Upper lobe of left lung (tissue), 6 donors: ENCODE data around the gene TBC1D12. TPM values are rescaled to one million over a fixed set of nuclear protein-coding genes. Genes with fewer than 3 reads are reported as not detected.
"Not testable (repeated sequence)": the region's sequence is repeated elsewhere in the genome, so short reads cannot be mapped to it uniquely, and the experiment has no call there.

Source experiments
- ATAC-seq, 2 donors: fragments of 200-7000 bp; cut with Tn5 transposase; one replicate each; pipeline ENCODE4 v1.9.1; 2022; ENCODE audit warnings: mild to moderate bottlenecking in 2 of 2, moderate library complexity in 2 of 2; ENCODE audit not compliant: low FRiP score in 2 of 2
- DNase-seq, 2 donors: peaks; one replicate each; pipeline ENCODE4 v3.0.0-alpha.2; 2019 to 2020
- H3K27ac ChIP-seq, 4 donors: fragments of 200-600 bp; sonication (generic); one replicate each; pipeline ENCODE4 v1.5.1; 2016 to 2019
- H3K27me3 ChIP-seq, 4 donors: fragments of 200-600 bp; sonication (generic); one replicate each; pipeline ENCODE4 v1.5.1; 2017 to 2019
- H3K36me3 ChIP-seq, 4 donors: fragments of 200-600 bp; sonication (generic); one replicate each; pipeline ENCODE4 v1.5.1; 2016 to 2019
- H3K4me1 ChIP-seq, 4 donors: fragments of 200-600 bp; sonication (generic); one replicate each; pipeline ENCODE4 v1.5.1; 2018 to 2019
- H3K4me3 ChIP-seq, 4 donors: fragments of 200-600 bp; sonication (generic); one replicate each; pipeline ENCODE4 v1.5.1; 2017 to 2019; ENCODE audit warnings: mild to moderate bottlenecking in 2 of 4, moderate library complexity in 1 of 4
- H3K9me3 ChIP-seq, 4 donors: fragments of 200-600 bp; sonication (generic); one replicate each; pipeline ENCODE4 v1.5.1; 2018 to 2019
- EP300 ChIP-seq, 4 donors: sonication (generic); formaldehyde crosslinking; IDR thresholded peaks; one replicate each; pipeline ENCODE4 v1.5.1; 2017; ENCODE audit warnings: antibody characterized with exemption in 4 of 4, control low read depth in 2 of 4
- POLR2A ChIP-seq, 4 donors: fragments of 450-650 bp; IDR thresholded peaks; one replicate each; pipeline ENCODE4 v1.5.1; 2016 to 2017; ENCODE audit warnings: antibody characterized with exemption in 4 of 4, mild to moderate bottlenecking in 2 of 4
- POLR2AphosphoS5 ChIP-seq, 2 donors: sonication (generic); formaldehyde crosslinking; IDR thresholded peaks; one replicate each; pipeline ENCODE4 v1.5.1; 2017; ENCODE audit warnings: antibody characterized with exemption in 2 of 2
- WGBS, 2 donors: methylation state at CpG; one replicate each; pipeline ENCODE4 v1.1.5; 2017 to 2018; 5-methylcytosine and 5-hydroxymethylcytosine counted together
- total RNA-seq, 6 donors: library from RNA; depleted of rRNA in 4 of 6; stranded (reverse); fragments of >200 nt in 4 of 6; gene quantifications; one replicate each; pipeline versions ENCODE4 v1.1.0 to v1.2.1, GENCODE V29; 2016 to 2021
- TF ChIP-seq, protein P1 (sequence below), 6 experiments: fragments of 450-650 bp in 4 of 6; fragments of 200-600 bp in 2 of 6; sonication (generic) in 2 of 6; IDR thresholded peaks; one replicate each; pipeline ENCODE4 v1.5.1; 2016 to 2019; ENCODE audit warnings: antibody characterized with exemption in 6 of 6
- donor health status: DM: no; HTN: no; CAD: no; lungs with moderate emphysema.
- donor health status: DM: no; HTN: yes; CAD: no; lungs with severe emphysema.

Gene TBC1D12
- total RNA-seq, 6 donors from 2014 or later = 10.5 to 36.7 (median 16.5) TPM

DNA sequence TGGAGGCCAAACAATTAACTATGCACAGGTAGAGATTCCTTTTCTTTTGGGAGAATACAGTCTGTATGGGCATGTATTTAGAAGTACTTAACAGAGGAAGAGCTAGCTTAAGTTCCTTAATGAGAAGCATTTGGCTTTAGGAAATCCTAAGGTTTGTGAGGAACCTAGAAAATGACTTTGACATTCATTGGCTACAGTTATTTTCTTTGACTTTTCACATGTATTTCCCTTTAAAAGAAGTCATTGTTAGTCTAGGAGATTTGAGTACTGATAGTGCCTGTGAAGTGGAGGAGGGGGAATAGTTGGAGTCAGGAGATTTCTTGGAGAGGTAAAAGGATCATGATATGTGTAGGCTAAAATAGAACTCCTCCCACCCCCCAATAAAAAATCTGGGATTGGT lies 146.9 kb downstream of the TBC1D12 start:
- DNase-seq (no peak), ATAC-seq (no peak)
- peaks cover 11 to 23% (median 13%) of the 10 kb centered on the region in 4 donors for H3K4me1 ChIP-seq
- H3K9me3 ChIP-seq = peaks cover 0 to 4% (median 0%) of the 10 kb centered on the region in 4 donors
- H3K36me3 ChIP-seq = no peaks in the 10 kb centered on the region
- no peak overlapping the region for H3K4me3 ChIP-seq
- no peaks in the 10 kb centered on the region for H3K27me3 ChIP-seq
- TF ChIP-seq EP300 (IDR thresholded peaks at IDR 0.05) (no peak), POLR2A (IDR thresholded peaks at IDR 0.05) (no peak), POLR2AphosphoS5 (IDR thresholded peaks at IDR 0.05) (no peak)
- TF ChIP-seq, protein P1, sequence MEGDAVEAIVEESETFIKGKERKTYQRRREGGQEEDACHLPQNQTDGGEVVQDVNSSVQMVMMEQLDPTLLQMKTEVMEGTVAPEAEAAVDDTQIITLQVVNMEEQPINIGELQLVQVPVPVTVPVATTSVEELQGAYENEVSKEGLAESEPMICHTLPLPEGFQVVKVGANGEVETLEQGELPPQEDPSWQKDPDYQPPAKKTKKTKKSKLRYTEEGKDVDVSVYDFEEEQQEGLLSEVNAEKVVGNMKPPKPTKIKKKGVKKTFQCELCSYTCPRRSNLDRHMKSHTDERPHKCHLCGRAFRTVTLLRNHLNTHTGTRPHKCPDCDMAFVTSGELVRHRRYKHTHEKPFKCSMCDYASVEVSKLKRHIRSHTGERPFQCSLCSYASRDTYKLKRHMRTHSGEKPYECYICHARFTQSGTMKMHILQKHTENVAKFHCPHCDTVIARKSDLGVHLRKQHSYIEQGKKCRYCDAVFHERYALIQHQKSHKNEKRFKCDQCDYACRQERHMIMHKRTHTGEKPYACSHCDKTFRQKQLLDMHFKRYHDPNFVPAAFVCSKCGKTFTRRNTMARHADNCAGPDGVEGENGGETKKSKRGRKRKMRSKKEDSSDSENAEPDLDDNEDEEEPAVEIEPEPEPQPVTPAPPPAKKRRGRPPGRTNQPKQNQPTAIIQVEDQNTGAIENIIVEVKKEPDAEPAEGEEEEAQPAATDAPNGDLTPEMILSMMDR (IDR thresholded peaks at IDR 0.05) = no peak
- H3K27ac ChIP-seq = no peak overlapping the region

DNA sequence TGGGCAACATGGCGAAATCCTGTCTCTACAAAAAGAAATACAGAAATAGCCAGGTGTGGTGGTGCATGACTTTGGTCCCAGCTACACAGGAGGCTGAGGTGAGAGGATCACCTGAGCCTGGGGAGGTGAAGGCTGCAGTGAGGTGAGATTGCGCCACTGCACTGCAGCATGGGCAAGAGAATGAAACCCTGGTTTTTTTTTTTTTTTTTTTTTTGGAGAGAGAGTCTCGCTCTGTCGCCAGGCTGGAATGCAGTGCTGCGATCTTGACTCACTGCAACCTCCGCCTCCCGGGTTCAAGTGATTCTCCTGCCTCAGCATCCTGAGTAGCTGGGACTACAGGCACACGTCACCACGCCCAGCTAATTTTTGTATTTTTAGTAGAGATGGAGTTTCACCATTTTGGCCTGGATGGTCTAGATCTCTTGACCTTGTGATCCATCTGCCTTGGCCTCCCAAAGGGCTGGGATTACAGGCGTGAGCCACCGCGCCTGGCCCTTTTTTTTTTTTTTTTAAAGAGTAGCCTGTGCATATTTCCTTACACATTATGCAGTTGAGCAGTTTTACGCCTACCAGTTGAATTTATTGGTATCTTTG lies 165.5 kb downstream of the TBC1D12 start:
- not testable (repeated sequence) for H3K4me3 ChIP-seq, DNase-seq, ATAC-seq, H3K4me1 ChIP-seq, H3K27me3 ChIP-seq, H3K27ac ChIP-seq, H3K36me3 ChIP-seq, H3K9me3 ChIP-seq
- WGBS, 2 donors = 95 to 96% methylated on average over 13 of the region's 13 CpGs

DNA sequence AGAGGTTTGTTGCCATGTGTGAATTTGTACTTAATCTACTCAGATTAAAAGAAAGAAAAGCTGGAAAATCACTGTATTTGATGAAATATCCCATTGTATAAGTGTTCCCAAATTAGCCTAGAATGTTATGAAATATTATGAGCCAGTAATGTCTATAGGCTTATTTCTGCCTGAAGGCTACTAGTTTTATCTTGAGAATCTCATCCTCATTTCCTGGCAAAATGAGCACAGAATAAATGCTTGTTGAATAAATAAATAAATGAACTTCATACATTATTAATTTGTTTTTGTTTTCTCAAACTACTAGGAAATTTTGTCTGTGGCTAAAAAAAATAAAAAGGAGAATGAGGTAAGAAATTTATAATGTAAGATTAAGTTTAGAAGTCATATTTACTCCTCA lies 168.7 kb downstream of the TBC1D12 start:
- no peak overlapping the region for H3K27ac ChIP-seq
- TF ChIP-seq POLR2A (IDR thresholded peaks at IDR 0.05) (no peak), POLR2AphosphoS5 (IDR thresholded peaks at IDR 0.05) (no peak), EP300 (IDR thresholded peaks at IDR 0.05) (no peak)
- TF ChIP-seq, protein P1 (IDR thresholded peaks at IDR 0.05) = no peak
- H3K36me3 ChIP-seq = no peaks in the 10 kb centered on the region
- DNase-seq (no peak), ATAC-seq (no peak)
- H3K9me3 ChIP-seq = no peaks in the 10 kb centered on the region
- no peaks in the 10 kb centered on the region for H3K4me1 ChIP-seq
- H3K4me3 ChIP-seq = no peak overlapping the region
- H3K27me3 ChIP-seq = no peaks in the 10 kb centered on the region

DNA sequence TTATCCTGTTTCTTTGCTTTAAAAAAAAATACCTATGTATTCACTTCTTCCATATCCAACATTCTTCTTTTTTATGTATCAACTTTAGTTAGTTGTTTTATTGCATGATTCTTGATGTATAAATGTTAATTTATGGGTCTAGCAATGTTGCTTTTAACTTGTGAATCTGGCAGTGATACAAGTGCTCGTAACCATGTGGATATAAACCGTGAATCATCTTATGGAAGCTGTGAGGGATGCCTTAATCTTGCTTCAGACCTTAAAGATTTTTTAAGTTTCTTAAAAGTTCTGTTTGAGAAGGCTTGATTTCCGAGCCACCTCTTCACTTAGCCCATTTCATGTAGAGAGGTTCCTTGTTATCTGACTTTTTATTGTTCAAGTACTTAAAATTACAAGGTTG lies 169.2 kb downstream of the TBC1D12 start:
- WGBS, 2 donors = 82 to 88% methylated on average over 3 of the region's 3 CpGs
- no peak overlapping the region for H3K27ac ChIP-seq
- H3K4me1 ChIP-seq = no peaks in the 10 kb centered on the region
- no peaks in the 10 kb centered on the region for H3K27me3 ChIP-seq
- TF ChIP-seq POLR2AphosphoS5 (IDR thresholded peaks at IDR 0.05) (no peak), POLR2A (IDR thresholded peaks at IDR 0.05) (no peak)
- TF ChIP-seq, protein P1 (IDR thresholded peaks at IDR 0.05) = no peak
- H3K36me3 ChIP-seq = no peaks in the 10 kb centered on the region
- ATAC-seq (no peak), DNase-seq (no peak)
- H3K4me3 ChIP-seq = no peak overlapping the region
- H3K9me3 ChIP-seq = no peaks in the 10 kb centered on the region

DNA sequence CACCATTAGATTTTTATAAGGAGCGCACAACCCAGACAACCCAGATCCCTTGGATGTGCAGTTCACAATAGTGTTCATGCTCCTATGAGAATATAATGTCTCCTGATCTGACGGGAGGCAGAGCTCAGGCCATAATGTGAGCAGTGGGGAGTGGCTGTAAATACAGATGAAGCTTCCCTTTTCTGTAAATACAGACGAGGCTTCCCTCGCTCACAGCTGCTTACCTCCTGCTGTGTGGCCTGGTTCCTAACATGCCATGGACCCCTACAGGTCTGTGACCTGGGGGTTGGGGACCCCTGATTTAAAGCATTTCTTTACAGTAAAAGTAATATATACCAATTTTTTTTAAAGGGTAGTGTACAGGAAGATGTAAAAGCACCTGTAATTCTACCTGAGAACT lies 176.4 kb downstream of the TBC1D12 start:
- no peak overlapping the region for H3K4me3 ChIP-seq
- no peaks in the 10 kb centered on the region for H3K9me3 ChIP-seq
- no peak for TF ChIP-seq EP300 (IDR thresholded peaks at IDR 0.05)

DNA sequence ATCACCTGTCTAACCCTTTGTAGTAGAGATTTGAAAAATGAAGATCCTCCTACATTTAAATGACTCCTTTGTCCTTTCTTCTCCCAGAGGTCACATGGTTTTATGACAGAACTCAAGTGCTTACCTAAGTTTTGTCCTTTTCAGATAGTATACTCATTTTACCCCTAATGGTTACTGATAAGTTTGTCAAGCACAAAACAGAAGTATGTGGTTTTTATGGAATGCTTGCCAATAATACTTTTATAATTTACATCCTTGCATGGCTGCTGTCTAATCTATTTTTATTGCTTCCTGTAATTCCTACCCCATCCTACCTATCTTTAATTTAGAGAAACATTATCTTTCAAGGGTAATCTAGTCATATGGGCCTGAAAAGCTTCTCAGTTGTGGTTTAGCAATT lies 180.8 kb downstream of the TBC1D12 start:
- no peak for ATAC-seq
- H3K9me3 ChIP-seq = no peaks in the 10 kb centered on the region
- DNase-seq = no peak
- TF ChIP-seq, protein P1 (IDR thresholded peaks at IDR 0.05) = no peak
- no peak for TF ChIP-seq EP300 (IDR thresholded peaks at IDR 0.05)
- no peak for TF ChIP-seq POLR2A (IDR thresholded peaks at IDR 0.05)
- TF ChIP-seq POLR2AphosphoS5 (IDR thresholded peaks at IDR 0.05) = no peak
- no peaks in the 10 kb centered on the region for H3K4me1 ChIP-seq
- no peaks in the 10 kb centered on the region for H3K36me3 ChIP-seq
- H3K27ac ChIP-seq = no peak overlapping the region
- H3K4me3 ChIP-seq = no peak overlapping the region
- H3K27me3 ChIP-seq = no peaks in the 10 kb centered on the region

More for the DNA sequence above, 176.4 kb downstream of the TBC1D12 start:
- Histone ChIP-seq H3K27ac (no peak overlapping the region), H3K27me3 (no peaks in the 10 kb centered on the region), H3K4me1 (no peaks in the 10 kb centered on the region), H3K36me3 (no peaks in the 10 kb centered on the region)
- DNase-seq = no peak
- ATAC-seq = no peak
- 84 to 91% methylated on average over 4 of the region's 4 CpGs for WGBS, 2 donors
